ENCODE results near the gene CEP63.

The CEP63 gene

DNA sequence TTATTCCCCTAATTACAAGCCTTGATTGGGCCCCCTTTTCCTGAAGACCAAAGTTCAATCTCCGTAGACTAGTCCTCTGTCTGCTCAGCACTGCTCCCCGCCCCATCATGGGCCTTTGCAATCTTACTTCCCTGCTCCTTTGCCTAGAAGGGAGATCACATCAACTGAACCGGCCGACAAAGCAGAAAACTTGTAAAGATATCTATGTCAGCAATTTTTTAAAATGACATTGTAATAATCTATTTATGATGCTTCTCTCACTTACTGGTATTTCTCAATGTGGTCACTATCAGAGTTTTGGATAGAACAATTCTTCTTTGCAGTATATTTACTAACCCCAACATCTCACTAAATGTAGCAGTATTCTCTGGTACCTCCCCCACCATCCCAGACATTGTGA, 17.3 kb upstream of the CEP63 start:
- H3K9ac ChIP-seq (ENCODE audit: low read length), result no peak overlapping the region
- no peak overlapping the region for H3K27ac ChIP-seq (ENCODE audit: low read depth, low read length)
- H3K4me3 ChIP-seq (ENCODE audit: low read depth, low read length), result no peak overlapping the region
- peaks cover 15% of the 10 kb centered on the region for H3K4me1 ChIP-seq (ENCODE audit: control insufficient read depth, insufficient read depth, low read length)
- no peaks in the 10 kb centered on the region for H3K36me3 ChIP-seq (ENCODE audit: control insufficient read depth, insufficient read depth, low read length)
- H3K27me3 ChIP-seq (ENCODE audit: control insufficient read depth, insufficient read depth, low read length), result no peaks in the 10 kb centered on the region
- no peaks in the 10 kb centered on the region for H3K9me3 ChIP-seq (ENCODE audit: control insufficient read depth, insufficient read depth, low read depth, low read length)

DNA sequence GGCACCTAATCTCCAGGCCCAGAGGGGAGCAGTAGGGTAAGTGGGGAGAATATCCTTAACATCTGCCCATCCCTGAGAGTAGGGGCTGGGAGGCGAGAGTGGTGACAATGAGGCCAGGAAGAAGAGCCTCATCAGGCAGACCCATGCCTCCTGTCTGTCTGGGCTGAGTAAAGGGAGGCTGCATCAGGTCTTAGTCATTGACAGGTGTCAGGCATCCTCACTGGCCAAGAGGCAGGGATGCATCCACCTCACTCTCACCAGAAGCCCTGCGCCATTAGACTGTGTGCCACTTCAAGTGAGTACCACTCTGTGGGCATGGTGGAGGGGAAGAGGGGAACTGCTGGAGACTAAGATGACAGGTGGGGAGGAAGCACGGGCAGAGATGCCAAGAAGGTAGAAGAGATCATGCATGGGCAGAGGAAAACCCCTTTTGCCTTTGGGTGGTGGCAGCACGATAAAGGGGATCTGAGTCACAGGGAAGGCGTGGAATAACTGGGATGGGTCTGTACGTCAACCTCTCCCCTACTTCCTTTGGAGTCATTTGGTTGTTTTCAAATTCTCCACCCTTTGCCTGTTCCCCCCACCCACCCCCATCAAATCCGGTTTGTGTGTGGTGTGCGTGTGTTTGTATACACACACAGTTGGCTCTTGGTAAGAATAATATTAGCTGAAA, 14.2 kb upstream of the CEP63 start:
- Histone ChIP-seq H3K27ac (ENCODE audit: low read depth, low read length) (no peak overlapping the region), H3K9me3 (ENCODE audit: control insufficient read depth, insufficient read depth, low read depth, low read length) (no peaks in the 10 kb centered on the region), H3K4me1 (ENCODE audit: control insufficient read depth, insufficient read depth, low read length) (peaks cover 2% of the 10 kb centered on the region; the same call in 1 of the 2 replicates), H3K36me3 (ENCODE audit: control insufficient read depth, insufficient read depth, low read length) (0 out of 2 replicates have a peak, but pooled peaks cover 3% of the 10 kb centered on the region), H3K4me3 (ENCODE audit: low read depth, low read length) (no peak overlapping the region), H3K9ac (ENCODE audit: low read length) (no peak overlapping the region), H3K27me3 (ENCODE audit: control insufficient read depth, insufficient read depth, low read length) (no peaks in the 10 kb centered on the region)

DNA sequence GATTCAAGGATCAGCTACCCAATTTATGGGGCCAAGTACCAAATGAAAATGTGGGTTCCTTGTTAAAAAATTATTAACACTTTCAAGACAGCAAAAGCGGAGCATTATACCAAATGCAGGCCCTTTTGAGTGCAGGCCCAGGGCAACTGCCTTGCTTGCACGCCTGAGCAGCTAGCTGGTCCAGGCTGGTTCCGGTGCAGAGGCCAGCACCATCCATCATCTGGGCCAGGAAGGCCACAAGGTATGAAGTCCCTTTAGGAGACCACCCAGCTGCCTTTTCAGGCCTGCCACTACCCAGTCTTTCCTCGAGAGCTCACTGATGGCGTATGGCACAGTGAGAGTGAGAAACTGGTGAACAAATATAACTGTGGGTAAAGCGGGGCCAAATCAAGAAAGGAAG, 13.0 kb upstream of the CEP63 start:
- H3K4me1 ChIP-seq (ENCODE audit: control insufficient read depth, insufficient read depth, low read length), result peaks cover 2% of the 10 kb centered on the region; the same call in 1 of the 2 replicates
- H3K9me3 ChIP-seq (ENCODE audit: control insufficient read depth, insufficient read depth, low read depth, low read length), result no peaks in the 10 kb centered on the region
- H3K27ac ChIP-seq (ENCODE audit: low read depth, low read length), result no peak overlapping the region
- H3K9ac ChIP-seq (ENCODE audit: low read length), result no peak overlapping the region
- H3K4me3 ChIP-seq (ENCODE audit: low read depth, low read length), result no peak overlapping the region
- H3K27me3 ChIP-seq (ENCODE audit: control insufficient read depth, insufficient read depth, low read length), result no peaks in the 10 kb centered on the region
- peaks cover 15% of the 10 kb centered on the region for H3K36me3 ChIP-seq (ENCODE audit: control insufficient read depth, insufficient read depth, low read length)

DNA sequence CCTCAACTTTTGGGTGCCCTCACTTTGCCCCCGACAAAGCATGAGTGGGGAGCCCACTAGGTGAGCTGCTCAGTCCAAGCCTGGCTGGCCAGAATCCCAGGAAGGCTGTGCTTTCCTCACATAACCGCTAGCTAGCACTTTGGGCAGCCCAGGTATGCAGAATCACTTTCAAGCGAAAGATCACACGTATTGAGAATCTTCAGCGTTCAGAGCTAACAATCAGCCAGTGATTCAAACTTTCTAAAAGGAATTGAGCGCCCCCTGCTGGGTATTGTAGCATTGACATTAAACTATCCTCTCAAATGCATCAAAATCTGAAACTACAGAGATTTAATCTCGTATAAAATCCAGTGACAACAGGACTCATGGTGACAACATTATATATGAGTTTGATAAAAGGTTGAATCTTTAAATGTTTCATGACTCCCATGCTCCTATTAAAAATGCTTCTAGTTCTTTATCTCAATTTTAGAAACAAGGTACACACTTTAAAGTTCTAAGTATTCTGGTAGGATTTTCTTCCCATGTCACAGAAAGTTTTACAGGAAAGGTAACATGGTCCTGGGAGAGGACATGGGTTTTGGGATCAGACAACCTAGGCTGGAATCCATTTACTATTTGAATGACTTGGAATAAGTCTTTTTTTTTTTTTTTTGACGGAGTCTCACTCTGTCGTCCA, 11.8 kb upstream of the CEP63 start:
- Histone ChIP-seq H3K27ac (ENCODE audit: low read depth, low read length) (no peak overlapping the region), H3K4me3 (ENCODE audit: low read depth, low read length) (no peak overlapping the region), H3K36me3 (ENCODE audit: control insufficient read depth, insufficient read depth, low read length) (peaks cover 26% of the 10 kb centered on the region), H3K9me3 (ENCODE audit: control insufficient read depth, insufficient read depth, low read depth, low read length) (no peaks in the 10 kb centered on the region), H3K4me1 (ENCODE audit: control insufficient read depth, insufficient read depth, low read length) (peaks cover 2% of the 10 kb centered on the region; the same call in 1 of the 2 replicates), H3K27me3 (ENCODE audit: control insufficient read depth, insufficient read depth, low read length) (no peaks in the 10 kb centered on the region), H3K9ac (ENCODE audit: low read length) (no peak overlapping the region)

DNA sequence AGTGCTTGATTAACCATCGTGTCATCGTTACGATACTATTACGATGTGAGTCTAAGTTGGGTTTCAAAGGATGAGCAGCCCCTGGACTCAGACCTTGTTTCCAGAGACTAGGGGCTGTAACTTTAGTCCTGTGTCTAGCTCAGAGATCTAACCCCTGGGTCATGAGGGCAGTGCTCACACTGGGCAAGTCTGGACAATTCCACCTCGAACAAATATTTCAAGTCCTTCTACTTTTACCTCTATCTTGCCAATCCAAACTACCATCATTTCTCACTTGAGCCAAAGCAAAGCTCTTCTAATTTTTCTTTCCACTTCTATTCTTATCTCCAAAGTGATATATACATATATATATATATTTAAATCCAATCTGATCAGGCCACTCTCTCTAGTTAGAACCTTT, 10.9 kb upstream of the CEP63 start:
- no peak overlapping the region for H3K9ac ChIP-seq (ENCODE audit: low read length)
- no peak overlapping the region for H3K27ac ChIP-seq (ENCODE audit: low read depth, low read length)

DNA sequence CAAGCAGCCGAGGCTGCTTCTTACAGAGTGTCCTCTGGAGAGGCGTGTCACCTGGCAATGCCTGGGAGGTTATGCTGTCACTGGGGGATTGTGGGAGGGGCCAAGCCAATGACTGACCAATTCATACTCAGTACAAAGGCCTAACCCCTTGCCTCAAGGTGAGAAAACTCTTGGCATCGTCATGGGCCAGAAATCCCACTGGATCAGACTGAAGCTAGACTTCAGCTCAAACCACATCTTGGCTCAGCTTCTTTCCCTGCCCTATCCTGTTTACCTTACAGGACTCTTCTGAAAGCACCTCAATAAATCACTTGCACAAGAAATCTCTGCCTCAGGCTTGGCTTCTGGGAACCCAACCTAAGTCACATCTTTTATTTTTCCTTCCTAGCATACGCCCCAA, 9.6 kb upstream of the CEP63 start:
- H3K4me3 ChIP-seq (ENCODE audit: low read depth, low read length), result no peak overlapping the region
- H3K4me1 ChIP-seq (ENCODE audit: control insufficient read depth, insufficient read depth, low read length), result peaks cover 2% of the 10 kb centered on the region; the same call in 1 of the 2 replicates
- H3K27me3 ChIP-seq (ENCODE audit: control insufficient read depth, insufficient read depth, low read length), result no peaks in the 10 kb centered on the region
- H3K9ac ChIP-seq (ENCODE audit: low read length), result no peak overlapping the region
- H3K9me3 ChIP-seq (ENCODE audit: control insufficient read depth, insufficient read depth, low read depth, low read length), result no peaks in the 10 kb centered on the region
- no peak overlapping the region for H3K27ac ChIP-seq (ENCODE audit: low read depth, low read length)
- peaks cover 43% of the 10 kb centered on the region for H3K36me3 ChIP-seq (ENCODE audit: control insufficient read depth, insufficient read depth, low read length)

More for the DNA sequence above, 10.9 kb upstream of the CEP63 start:
- no peaks in the 10 kb centered on the region for H3K27me3 ChIP-seq (ENCODE audit: control insufficient read depth, insufficient read depth, low read length)
- H3K4me1 ChIP-seq (ENCODE audit: control insufficient read depth, insufficient read depth, low read length), result peaks cover 2% of the 10 kb centered on the region; the same call in 1 of the 2 replicates
- no peaks in the 10 kb centered on the region for H3K9me3 ChIP-seq (ENCODE audit: control insufficient read depth, insufficient read depth, low read depth, low read length)
- no peak overlapping the region for H3K4me3 ChIP-seq (ENCODE audit: low read depth, low read length)
- peaks cover 29% of the 10 kb centered on the region for H3K36me3 ChIP-seq (ENCODE audit: control insufficient read depth, insufficient read depth, low read length)

DNA sequence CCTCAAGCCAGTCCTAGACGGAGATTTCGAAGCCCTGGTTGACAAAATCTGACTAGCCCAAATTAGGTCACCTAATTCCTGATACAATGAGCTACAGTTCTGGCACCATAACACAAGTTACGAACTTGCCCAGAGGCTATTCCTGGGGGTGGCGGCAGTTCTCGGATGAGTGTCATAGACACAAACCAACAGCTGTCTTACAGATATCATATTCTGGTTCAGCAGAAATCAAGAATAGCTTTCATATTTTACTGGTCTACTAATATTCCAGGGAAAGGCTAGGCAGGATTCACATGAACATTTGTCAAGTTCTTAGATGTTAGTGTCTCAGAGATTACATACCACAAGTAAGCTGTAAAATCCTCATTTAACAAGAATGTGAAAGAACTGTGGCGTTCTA, 8.9 kb upstream of the CEP63 start:
- no peak overlapping the region for H3K9ac ChIP-seq (ENCODE audit: low read length)
- H3K9me3 ChIP-seq (ENCODE audit: control insufficient read depth, insufficient read depth, low read depth, low read length), result no peaks in the 10 kb centered on the region
- peaks cover 50% of the 10 kb centered on the region for H3K36me3 ChIP-seq (ENCODE audit: control insufficient read depth, insufficient read depth, low read length)
- no peak overlapping the region for H3K27ac ChIP-seq (ENCODE audit: low read depth, low read length)
- H3K27me3 ChIP-seq (ENCODE audit: control insufficient read depth, insufficient read depth, low read length), result no peaks in the 10 kb centered on the region
- no peak overlapping the region for H3K4me3 ChIP-seq (ENCODE audit: low read depth, low read length)
- H3K4me1 ChIP-seq (ENCODE audit: control insufficient read depth, insufficient read depth, low read length), result peaks cover 2% of the 10 kb centered on the region; the same call in 1 of the 2 replicates

DNA sequence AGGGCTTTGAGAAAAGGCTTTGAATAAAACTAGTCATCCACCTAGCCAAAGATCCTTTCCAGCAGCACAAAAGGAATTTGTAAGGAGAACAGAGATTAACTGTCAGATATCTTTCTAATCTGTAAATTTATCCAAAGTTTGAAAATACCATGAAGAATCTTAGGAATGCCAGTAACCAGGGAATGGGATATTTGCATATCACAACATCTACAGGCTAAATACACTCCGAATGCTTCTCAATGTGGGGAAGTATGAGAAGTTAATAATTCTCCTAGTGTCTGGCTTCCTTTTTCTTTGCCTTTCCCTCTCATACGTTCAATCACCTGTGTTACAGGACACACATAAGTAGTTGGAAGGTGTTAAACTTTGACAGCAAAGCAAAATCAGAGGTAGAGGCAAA, 7.9 kb upstream of the CEP63 start:
- Histone ChIP-seq H3K9ac (ENCODE audit: low read length) (no peak overlapping the region), H3K27me3 (ENCODE audit: control insufficient read depth, insufficient read depth, low read length) (no peaks in the 10 kb centered on the region), H3K9me3 (ENCODE audit: control insufficient read depth, insufficient read depth, low read depth, low read length) (no peaks in the 10 kb centered on the region), H3K4me3 (ENCODE audit: low read depth, low read length) (no peak overlapping the region), H3K27ac (ENCODE audit: low read depth, low read length) (no peak overlapping the region), H3K36me3 (ENCODE audit: control insufficient read depth, insufficient read depth, low read length) (peaks cover 59% of the 10 kb centered on the region), H3K4me1 (ENCODE audit: control insufficient read depth, insufficient read depth, low read length) (peaks cover 2% of the 10 kb centered on the region; the same call in 1 of the 2 replicates)

DNA sequence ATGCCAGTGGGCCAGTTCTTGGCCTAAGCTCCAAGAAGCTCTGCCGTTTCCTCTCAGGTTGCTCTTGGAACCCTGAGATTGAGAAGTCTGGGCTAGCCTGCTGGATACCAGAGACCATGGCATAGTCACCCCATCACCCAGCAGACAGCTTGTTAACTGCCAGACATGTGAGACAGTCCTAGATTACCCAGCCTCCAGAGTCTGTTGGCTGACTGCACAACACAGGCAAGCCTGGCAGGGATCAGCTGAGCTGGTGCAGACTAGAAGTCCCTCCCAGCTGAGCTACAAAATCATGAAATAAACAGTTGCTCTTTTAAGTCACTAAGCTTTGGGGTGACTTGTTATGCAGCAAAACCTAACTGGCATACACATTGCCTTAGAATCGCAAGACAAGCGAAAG, 5.3 kb upstream of the CEP63 start:
- H3K4me1 ChIP-seq (ENCODE audit: control insufficient read depth, insufficient read depth, low read length), result peaks cover 8% of the 10 kb centered on the region; the same call in 1 of the 2 replicates
- H3K27me3 ChIP-seq (ENCODE audit: control insufficient read depth, insufficient read depth, low read length), result no peaks in the 10 kb centered on the region
- peaks cover 61% of the 10 kb centered on the region for H3K36me3 ChIP-seq (ENCODE audit: control insufficient read depth, insufficient read depth, low read length)
- no peak overlapping the region for H3K9ac ChIP-seq (ENCODE audit: low read length)
- no peaks in the 10 kb centered on the region for H3K9me3 ChIP-seq (ENCODE audit: control insufficient read depth, insufficient read depth, low read depth, low read length)
- no peak overlapping the region for H3K27ac ChIP-seq (ENCODE audit: low read depth, low read length)
- no peak overlapping the region for H3K4me3 ChIP-seq (ENCODE audit: low read depth, low read length)

DNA sequence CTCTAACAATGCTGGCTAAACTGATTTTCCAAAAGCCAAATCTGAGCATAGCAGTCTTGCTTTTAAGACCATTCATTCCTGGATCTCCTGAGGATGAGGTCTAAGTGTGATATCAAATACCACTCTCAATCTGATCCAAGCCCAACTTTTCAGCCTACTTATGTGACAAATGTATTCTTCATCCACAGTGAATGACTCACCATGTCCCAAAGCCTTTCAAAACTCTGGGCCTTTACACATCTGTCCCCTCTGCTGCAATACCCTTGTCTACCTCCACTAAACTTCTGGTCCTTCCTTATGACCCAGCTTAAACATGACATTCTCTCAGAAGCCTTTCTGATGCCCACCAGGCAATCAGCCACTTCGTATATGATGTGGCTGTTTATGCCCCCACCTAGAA, 4.7 kb upstream of the CEP63 start:
- H3K4me3 ChIP-seq (ENCODE audit: low read depth, low read length), result no peak overlapping the region
- H3K4me1 ChIP-seq (ENCODE audit: control insufficient read depth, insufficient read depth, low read length), result peaks cover 8% of the 10 kb centered on the region; the same call in 1 of the 2 replicates
- H3K27ac ChIP-seq (ENCODE audit: low read depth, low read length), result no peak overlapping the region
- H3K27me3 ChIP-seq (ENCODE audit: control insufficient read depth, insufficient read depth, low read length), result no peaks in the 10 kb centered on the region
- peaks cover 61% of the 10 kb centered on the region for H3K36me3 ChIP-seq (ENCODE audit: control insufficient read depth, insufficient read depth, low read length)
- no peaks in the 10 kb centered on the region for H3K9me3 ChIP-seq (ENCODE audit: control insufficient read depth, insufficient read depth, low read depth, low read length)
- H3K9ac ChIP-seq (ENCODE audit: low read length), result no peak overlapping the region

DNA sequence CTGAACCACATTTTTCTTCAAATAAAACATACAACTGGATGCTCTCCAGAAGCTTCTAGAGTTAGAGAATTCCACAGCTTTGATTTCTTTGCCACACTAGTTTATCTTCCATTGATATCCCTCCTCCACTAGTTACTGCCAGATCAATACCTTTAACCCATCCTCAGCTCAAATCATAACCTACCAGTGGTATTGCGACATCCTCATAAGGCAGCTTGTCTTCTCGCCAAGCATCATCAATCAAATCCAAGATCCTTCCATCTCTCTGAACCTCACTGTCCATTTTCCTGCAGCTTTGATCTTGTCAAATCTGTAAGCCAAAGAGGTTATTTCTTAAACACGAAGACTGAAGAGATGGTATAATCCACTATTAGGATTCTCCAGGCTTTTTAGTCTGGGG, 3.2 kb upstream of the CEP63 start:
- Histone ChIP-seq H3K27me3 (ENCODE audit: control insufficient read depth, insufficient read depth, low read length) (no peaks in the 10 kb centered on the region), H3K27ac (ENCODE audit: low read depth, low read length) (no peak overlapping the region), H3K36me3 (ENCODE audit: control insufficient read depth, insufficient read depth, low read length) (peaks cover 49% of the 10 kb centered on the region), H3K9ac (ENCODE audit: low read length) (no peak overlapping the region), H3K4me3 (ENCODE audit: low read depth, low read length) (no peak overlapping the region), H3K9me3 (ENCODE audit: control insufficient read depth, insufficient read depth, low read depth, low read length) (no peaks in the 10 kb centered on the region), H3K4me1 (ENCODE audit: control insufficient read depth, insufficient read depth, low read length) (peaks cover 14% of the 10 kb centered on the region; the same call in 1 of the 2 replicates)

All from HUES6 (cell line).